Measurements from ENCODE around the gene MARF1.
"Not testable (repeated sequence)": the region's sequence is repeated elsewhere in the genome, so short reads cannot be mapped to it uniquely, and the experiment has no call there.

DNA sequence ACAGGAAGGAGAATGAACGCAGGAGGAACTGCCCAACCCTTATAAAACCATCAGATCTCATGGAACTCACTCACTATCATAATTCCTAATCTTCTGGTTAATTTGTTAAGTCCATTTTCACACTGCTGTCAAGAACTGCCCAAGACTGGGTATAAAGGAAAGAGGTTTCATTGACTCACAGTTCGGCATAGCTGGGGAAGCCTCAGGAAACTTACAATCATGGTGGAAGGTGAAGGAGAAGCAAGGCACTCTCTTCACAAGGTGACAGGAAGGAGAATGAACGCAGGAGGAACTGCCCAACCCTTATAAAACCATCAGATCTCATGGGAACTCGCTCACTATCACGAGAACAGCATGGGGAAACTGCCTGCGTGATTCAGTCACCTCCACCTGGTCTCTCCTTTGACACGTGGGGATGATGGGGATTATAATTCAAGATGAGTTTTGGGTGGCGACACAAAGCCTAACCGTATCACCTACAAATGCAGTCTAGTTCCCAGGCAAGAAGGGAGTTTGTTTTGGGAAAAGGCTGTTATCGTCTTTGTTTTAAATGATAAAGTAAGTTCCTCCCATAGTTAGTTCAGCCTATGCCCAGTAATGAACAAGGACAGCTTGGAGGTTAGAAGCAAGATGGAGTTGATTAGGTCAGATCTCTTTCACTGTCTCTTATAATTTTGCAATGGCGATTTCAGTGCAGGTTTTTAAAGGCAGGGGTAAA lies 68.9 kb downstream of the MARF1 start:
- not testable (repeated sequence) for TF ChIP-seq POLR2AphosphoS5, POLR2A (IDR thresholded peaks at IDR 0.05)
- TF ChIP-seq, protein P1, sequence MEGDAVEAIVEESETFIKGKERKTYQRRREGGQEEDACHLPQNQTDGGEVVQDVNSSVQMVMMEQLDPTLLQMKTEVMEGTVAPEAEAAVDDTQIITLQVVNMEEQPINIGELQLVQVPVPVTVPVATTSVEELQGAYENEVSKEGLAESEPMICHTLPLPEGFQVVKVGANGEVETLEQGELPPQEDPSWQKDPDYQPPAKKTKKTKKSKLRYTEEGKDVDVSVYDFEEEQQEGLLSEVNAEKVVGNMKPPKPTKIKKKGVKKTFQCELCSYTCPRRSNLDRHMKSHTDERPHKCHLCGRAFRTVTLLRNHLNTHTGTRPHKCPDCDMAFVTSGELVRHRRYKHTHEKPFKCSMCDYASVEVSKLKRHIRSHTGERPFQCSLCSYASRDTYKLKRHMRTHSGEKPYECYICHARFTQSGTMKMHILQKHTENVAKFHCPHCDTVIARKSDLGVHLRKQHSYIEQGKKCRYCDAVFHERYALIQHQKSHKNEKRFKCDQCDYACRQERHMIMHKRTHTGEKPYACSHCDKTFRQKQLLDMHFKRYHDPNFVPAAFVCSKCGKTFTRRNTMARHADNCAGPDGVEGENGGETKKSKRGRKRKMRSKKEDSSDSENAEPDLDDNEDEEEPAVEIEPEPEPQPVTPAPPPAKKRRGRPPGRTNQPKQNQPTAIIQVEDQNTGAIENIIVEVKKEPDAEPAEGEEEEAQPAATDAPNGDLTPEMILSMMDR (IDR thresholded peaks at IDR 0.05), result not testable (repeated sequence)
